ENCODE results near the gene GGA1. TPM values are rescaled to one million over a fixed set of nuclear protein-coding genes. Genes with fewer than 3 reads are reported as not detected.

Gene GGA1
- 10 to 100 TPM; 59.5 to 64.4 TPM for total RNA-seq

- Mint-ChIP-seq H3K36me3 (ENCODE audit: low read depth) (peaks cover 4% of the 10 kb centered on the region), H3K9me3 (no peaks in the 10 kb centered on the region), H3K4me1 (peaks cover 64% of the 10 kb centered on the region), H3K4me3 (peak within 1 kb of the TSS; percentile 89), H3K27ac (peak within 1 kb of the TSS; percentile 88), H3K27me3 (no peaks in the 10 kb centered on the region)
- CTCF ChIA-PET, result interaction anchor here (0.5 to 9.2 kb wide), 28 partner anchors 9 to 1225 kb away, joined by 3 to 112 read pairs (median 6); partner anchors contain the start of genes IFT27, LGALS1, NOL12 and PDXP
- POLR2A ChIA-PET, result interaction anchor here (0.6 to 3.5 kb wide), 22 partner anchors 9 to 367 kb away, joined by 3 to 28 read pairs (median 6); partner anchors contain the start of genes ANKRD54, GCAT, LGALS1 and MFNG
- DNase-seq, result peak; percentile 98
Measured at GRCh38 chr22:37608477-37609239, at the start of gene GGA1. TSS of gene GGA1 (plus strand) at chr22:37608834. CDS start at chr22:37608861, 27 bp downstream.

- peaks cover 74% of the 10 kb centered on the region for H3K27me3 Mint-ChIP-seq
- POLR2A ChIA-PET, result no interaction called here
- H3K4me1 Mint-ChIP-seq, result peaks cover 27% of the 10 kb centered on the region
- CTCF ChIA-PET, result interaction anchor here (2.7 kb wide), 1 partner anchor 33 kb away, joined by 8 read pairs; no protein-coding TSS in a partner anchor
- no peak overlapping the region for H3K4me3 Mint-ChIP-seq
- H3K27ac Mint-ChIP-seq, result no peak overlapping the region
- no peaks in the 10 kb centered on the region for H3K9me3 Mint-ChIP-seq
- no peak for DNase-seq
- H3K36me3 Mint-ChIP-seq (ENCODE audit: low read depth), result peaks cover 3% of the 10 kb centered on the region
Measured at GRCh38 chr22:37559521-37559900, 49.1 kb upstream of the GGA1 start.

- CTCF ChIA-PET, result interaction anchor here (9.8 kb wide), 1 partner anchor 15 kb away, joined by 374 read pairs; no protein-coding TSS in a partner anchor
- POLR2A ChIA-PET, result no interaction called here
- Mint-ChIP-seq H3K36me3 (ENCODE audit: low read depth) (peaks cover 3% of the 10 kb centered on the region), H3K9me3 (no peaks in the 10 kb centered on the region), H3K4me1 (peaks cover 27% of the 10 kb centered on the region), H3K27me3 (peaks cover 75% of the 10 kb centered on the region), H3K27ac (no peak within 1 kb of the TSS), H3K4me3 (no peak within 1 kb of the TSS)
- no peak for DNase-seq
Measured at GRCh38 chr22:37559901-37560607, 48.6 kb upstream of the GGA1 start, which contains the start of gene CDC42EP1. TSS of gene CDC42EP1 (plus strand) at chr22:37560480. CDS start at chr22:37566350, 5,870 bp downstream.

GRCh38 chr22:37560608-37561211, 47.9 kb upstream of the GGA1 start:
- H3K4me1 Mint-ChIP-seq, result peaks cover 25% of the 10 kb centered on the region
- CTCF ChIA-PET, result interaction anchor here (1.1 to 9.8 kb wide), 2 partner anchors 14 to 15 kb away, joined by 3 to 374 read pairs; no protein-coding TSS in a partner anchor
- no peak overlapping the region for H3K4me3 Mint-ChIP-seq
- H3K27ac Mint-ChIP-seq, result no peak overlapping the region
- no peak for DNase-seq
- peaks cover 3% of the 10 kb centered on the region for H3K36me3 Mint-ChIP-seq (ENCODE audit: low read depth)
- no peaks in the 10 kb centered on the region for H3K9me3 Mint-ChIP-seq
- POLR2A ChIA-PET, result no interaction called here
- peaks cover 72% of the 10 kb centered on the region for H3K27me3 Mint-ChIP-seq

- Mint-ChIP-seq H3K27ac (no peak overlapping the region), H3K27me3 (peaks cover 67% of the 10 kb centered on the region), H3K4me1 (peaks cover 32% of the 10 kb centered on the region), H3K9me3 (no peaks in the 10 kb centered on the region), H3K36me3 (ENCODE audit: low read depth) (peaks cover 3% of the 10 kb centered on the region), H3K4me3 (peak overlapping the region; percentile 35)
- POLR2A ChIA-PET, result interaction anchor here (1.2 to 6.4 kb wide), 2 partner anchors 19 to 31 kb away, joined by 4 to 26 read pairs; no protein-coding TSS in a partner anchor
- peak; percentile 80 for DNase-seq
- CTCF ChIA-PET, result interaction anchor here (0.8 to 9.8 kb wide), 11 partner anchors 9 to 319 kb away, joined by 3 to 374 read pairs (median 3); partner anchors contain the start of gene GGA1
Measured at GRCh38 chr22:37561212-37562048, 47.2 kb upstream of the GGA1 start.

GRCh38 chr22:37562049-37562875, 46.4 kb upstream of the GGA1 start:
- peak overlapping the region; percentile 35 for H3K4me3 Mint-ChIP-seq
- peaks cover 61% of the 10 kb centered on the region for H3K27me3 Mint-ChIP-seq
- H3K9me3 Mint-ChIP-seq, result no peaks in the 10 kb centered on the region
- peaks cover 3% of the 10 kb centered on the region for H3K36me3 Mint-ChIP-seq (ENCODE audit: low read depth)
- peaks cover 40% of the 10 kb centered on the region for H3K4me1 Mint-ChIP-seq
- ChIA-PET POLR2A (interaction anchor here (1.2 to 6.4 kb wide), 2 partner anchors 20 to 30 kb away, joined by 4 to 26 read pairs; no protein-coding TSS in a partner anchor), CTCF (interaction anchor here (0.8 to 9.8 kb wide), 11 partner anchors 8 to 320 kb away, joined by 3 to 374 read pairs (median 3); partner anchors contain the start of gene GGA1)
- no peak overlapping the region for H3K27ac Mint-ChIP-seq
- no peak for DNase-seq

- CTCF ChIA-PET, result interaction anchor here (0.7 to 9.8 kb wide), 8 partner anchors 10 to 364 kb away, joined by 3 to 374 read pairs (median 4); no protein-coding TSS in a partner anchor
- POLR2A ChIA-PET, result interaction anchor here (0.7 to 6.4 kb wide), 3 partner anchors 19 to 320 kb away, joined by 3 to 26 read pairs (median 3); partner anchors contain the start of gene RAC2
- peaks cover 51% of the 10 kb centered on the region for H3K27me3 Mint-ChIP-seq
- H3K36me3 Mint-ChIP-seq (ENCODE audit: low read depth), result peaks cover 3% of the 10 kb centered on the region
- no peak overlapping the region for H3K4me3 Mint-ChIP-seq
- no peak for DNase-seq
- no peaks in the 10 kb centered on the region for H3K9me3 Mint-ChIP-seq
- H3K4me1 Mint-ChIP-seq, result peaks cover 45% of the 10 kb centered on the region
- no peak overlapping the region for H3K27ac Mint-ChIP-seq
Measured at GRCh38 chr22:37563153-37564081, 45.2 kb upstream of the GGA1 start.

GRCh38 chr22:37564111-37564711, 44.4 kb upstream of the GGA1 start:
- H3K27ac Mint-ChIP-seq, result no peak overlapping the region
- H3K27me3 Mint-ChIP-seq, result peaks cover 46% of the 10 kb centered on the region
- peaks cover 3% of the 10 kb centered on the region for H3K36me3 Mint-ChIP-seq (ENCODE audit: low read depth)
- POLR2A ChIA-PET, result interaction anchor here (0.7 to 6.4 kb wide), 3 partner anchors 20 to 321 kb away, joined by 3 to 26 read pairs (median 3); partner anchors contain the start of gene RAC2
- H3K9me3 Mint-ChIP-seq, result no peaks in the 10 kb centered on the region
- DNase-seq, result no peak
- H3K4me3 Mint-ChIP-seq, result no peak overlapping the region
- peaks cover 45% of the 10 kb centered on the region for H3K4me1 Mint-ChIP-seq
- CTCF ChIA-PET, result interaction anchor here (0.7 to 9.8 kb wide), 6 partner anchors 9 to 365 kb away, joined by 3 to 374 read pairs (median 5); no protein-coding TSS in a partner anchor

- Mint-ChIP-seq H3K27me3 (peaks cover 50% of the 10 kb centered on the region), H3K27ac (peak overlapping the region; percentile 34), H3K9me3 (no peaks in the 10 kb centered on the region), H3K4me1 (peaks cover 40% of the 10 kb centered on the region), H3K4me3 (peak overlapping the region; percentile 1), H3K36me3 (ENCODE audit: low read depth) (peaks cover 3% of the 10 kb centered on the region)
- POLR2A ChIA-PET, result interaction anchor here (0.9 to 6.4 kb wide), 6 partner anchors 16 to 256 kb away, joined by 3 to 39 read pairs (median 4); no protein-coding TSS in a partner anchor
- no peak for DNase-seq
- CTCF ChIA-PET, result interaction anchor here (1.1 to 9.8 kb wide), 10 partner anchors 9 to 249 kb away, joined by 3 to 374 read pairs (median 7); no protein-coding TSS in a partner anchor
Measured at GRCh38 chr22:37565830-37566229, 42.8 kb upstream of the GGA1 start.

Measured in activated CD4-positive, alpha-beta memory T cell treated with anti-CD3 and anti-CD28 coated beads, Interleukin-2, amount 10 ng/mL, durations not matched to agents 7 days and 5 days (primary cell).